ENCODE data around the gene HOXC12. TPM values are rescaled to one million over a fixed set of nuclear protein-coding genes. Genes with fewer than 3 reads are reported as not detected.

The HOXC12 gene
- total RNA-seq, 1 donor from 2014 or later = not detected

- H3K27me3 ChIP-seq = peaks cover 100% of the 10 kb centered on the region
- DNase-seq (no peak), ATAC-seq (no peak)
- H3K36me3 ChIP-seq = no peaks in the 10 kb centered on the region
- intact Hi-C loops (cut with DNase I) = no loop called here
- no peaks in the 10 kb centered on the region for H3K9me3 ChIP-seq
- TF ChIP-seq, protein P1, sequence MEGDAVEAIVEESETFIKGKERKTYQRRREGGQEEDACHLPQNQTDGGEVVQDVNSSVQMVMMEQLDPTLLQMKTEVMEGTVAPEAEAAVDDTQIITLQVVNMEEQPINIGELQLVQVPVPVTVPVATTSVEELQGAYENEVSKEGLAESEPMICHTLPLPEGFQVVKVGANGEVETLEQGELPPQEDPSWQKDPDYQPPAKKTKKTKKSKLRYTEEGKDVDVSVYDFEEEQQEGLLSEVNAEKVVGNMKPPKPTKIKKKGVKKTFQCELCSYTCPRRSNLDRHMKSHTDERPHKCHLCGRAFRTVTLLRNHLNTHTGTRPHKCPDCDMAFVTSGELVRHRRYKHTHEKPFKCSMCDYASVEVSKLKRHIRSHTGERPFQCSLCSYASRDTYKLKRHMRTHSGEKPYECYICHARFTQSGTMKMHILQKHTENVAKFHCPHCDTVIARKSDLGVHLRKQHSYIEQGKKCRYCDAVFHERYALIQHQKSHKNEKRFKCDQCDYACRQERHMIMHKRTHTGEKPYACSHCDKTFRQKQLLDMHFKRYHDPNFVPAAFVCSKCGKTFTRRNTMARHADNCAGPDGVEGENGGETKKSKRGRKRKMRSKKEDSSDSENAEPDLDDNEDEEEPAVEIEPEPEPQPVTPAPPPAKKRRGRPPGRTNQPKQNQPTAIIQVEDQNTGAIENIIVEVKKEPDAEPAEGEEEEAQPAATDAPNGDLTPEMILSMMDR (IDR thresholded peaks at IDR 0.05) = no peak
- H3K4me1 ChIP-seq = no peaks in the 10 kb centered on the region
- H3K4me3 ChIP-seq = no peak overlapping the region
- no peak overlapping the region for H3K27ac ChIP-seq
Measured at GRCh38 chr12:53967421-53967925, 12.8 kb downstream of the HOXC12 start.

DNA sequence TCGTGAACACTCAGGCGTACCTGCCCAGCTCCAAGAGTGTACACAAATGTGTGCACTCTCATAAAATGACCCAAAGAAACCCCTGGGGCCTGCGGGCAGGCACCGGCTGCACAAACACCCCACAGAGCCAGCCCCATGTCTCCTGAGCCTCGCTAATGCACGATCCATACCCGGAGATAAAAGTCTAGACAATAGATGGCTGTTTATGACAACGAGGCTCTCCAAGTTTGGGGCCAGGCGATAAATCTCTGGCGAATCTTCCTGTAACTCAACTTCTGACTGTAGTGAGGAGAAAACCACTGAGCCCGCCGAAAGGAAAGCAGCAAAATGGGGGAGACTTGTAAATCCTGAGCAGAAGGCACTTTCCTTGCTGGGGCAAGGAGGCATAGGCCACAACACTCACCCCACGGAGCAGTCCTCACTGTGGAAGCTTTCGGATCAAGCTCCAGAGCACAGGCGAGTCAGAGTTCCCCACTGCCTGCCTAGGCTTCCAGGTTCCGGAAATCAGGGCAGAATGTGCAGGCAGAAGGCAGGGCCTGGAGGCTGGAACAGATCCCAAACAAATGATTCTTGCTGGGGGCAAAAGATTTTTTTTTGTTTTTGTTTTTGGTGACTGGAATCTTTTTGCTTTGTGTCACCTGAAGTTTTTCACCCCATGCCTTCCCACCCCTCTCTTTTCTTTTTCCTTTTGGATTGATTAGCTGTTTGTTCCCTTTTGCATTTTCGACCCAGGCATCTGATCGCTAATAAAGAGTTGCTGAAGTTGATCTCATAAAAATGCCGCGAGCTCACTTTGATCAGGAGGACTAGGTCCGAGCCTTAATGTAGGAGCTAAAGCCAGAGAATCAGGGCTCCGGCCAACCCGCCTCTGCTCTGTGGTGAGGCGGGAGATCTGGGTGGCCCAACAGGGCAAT, 13.8 kb downstream of the HOXC12 start:
- H3K4me1 ChIP-seq = peaks cover 4% of the 10 kb centered on the region
- H3K36me3 ChIP-seq = no peaks in the 10 kb centered on the region
- peaks cover 100% of the 10 kb centered on the region for H3K27me3 ChIP-seq
- no peaks in the 10 kb centered on the region for H3K9me3 ChIP-seq
- ATAC-seq (no peak), DNase-seq (no peak)
- intact Hi-C loops (cut with DNase I) = no loop called here
- TF ChIP-seq, protein P1 (IDR thresholded peaks at IDR 0.05) = no peak
- no peak overlapping the region for H3K4me3 ChIP-seq
- H3K27ac ChIP-seq = no peak overlapping the region

- peaks cover 100% of the 10 kb centered on the region for H3K27me3 ChIP-seq
- no peaks in the 10 kb centered on the region for H3K9me3 ChIP-seq
- TF ChIP-seq, protein P1 (IDR thresholded peaks at IDR 0.05) = no peak
- H3K36me3 ChIP-seq = no peaks in the 10 kb centered on the region
- intact Hi-C loops (cut with DNase I) = no loop called here
- no peak overlapping the region for H3K4me3 ChIP-seq
- H3K27ac ChIP-seq = no peak overlapping the region
- no peak for ATAC-seq
- DNase-seq = no peak
- peaks cover 11% of the 10 kb centered on the region for H3K4me1 ChIP-seq
Measured at GRCh38 chr12:53969588-53970259, 15.0 kb downstream of the HOXC12 start.

GRCh38 chr12:53970451-53970850, 15.7 kb downstream of the HOXC12 start:
- Histone ChIP-seq H3K4me1 (peaks cover 16% of the 10 kb centered on the region), H3K4me3 (no peak overlapping the region), H3K36me3 (no peaks in the 10 kb centered on the region), H3K27me3 (peaks cover 100% of the 10 kb centered on the region), H3K9me3 (no peaks in the 10 kb centered on the region), H3K27ac (no peak overlapping the region)
- TF ChIP-seq, protein P1 (IDR thresholded peaks at IDR 0.05) = no peak
- DNase-seq (no peak), ATAC-seq (no peak)
- intact Hi-C loops (cut with DNase I) = no loop called here

- TF ChIP-seq, protein P1 (IDR thresholded peaks at IDR 0.05) = no peak
- H3K4me3 ChIP-seq = no peak overlapping the region
- no peak for DNase-seq
- no peaks in the 10 kb centered on the region for H3K9me3 ChIP-seq
- H3K27ac ChIP-seq = no peak overlapping the region
- peaks cover 17% of the 10 kb centered on the region for H3K4me1 ChIP-seq
- peaks cover 100% of the 10 kb centered on the region for H3K27me3 ChIP-seq
- intact Hi-C loops (cut with DNase I) = no loop called here
- no peak for ATAC-seq
- H3K36me3 ChIP-seq = no peaks in the 10 kb centered on the region
Measured at GRCh38 chr12:53971129-53971528, 16.4 kb downstream of the HOXC12 start.
